H4 (cell line): ENCODE measurements around the gene MAML1. TPM values are rescaled to one million over a fixed set of nuclear protein-coding genes. Genes with fewer than 3 reads are reported as not detected.

ENCODE experiments used
- DNase-seq: peaks from one replicate; pipeline ENCODE4 v3.0.0-alpha.2; 2015; ENCODE audit warnings: low spot score
- total RNA-seq: library from RNA; depleted of rRNA; stranded (reverse); fragments of >200 nt; shearing (Covaris generic); gene quantifications from 2 replicates; pipeline ENCODE4 v1.2.3, GENCODE V29; 2014

The MAML1 gene
- total RNA-seq, 1 experiment from 2014 or later, result 11.9 TPM

DNA sequence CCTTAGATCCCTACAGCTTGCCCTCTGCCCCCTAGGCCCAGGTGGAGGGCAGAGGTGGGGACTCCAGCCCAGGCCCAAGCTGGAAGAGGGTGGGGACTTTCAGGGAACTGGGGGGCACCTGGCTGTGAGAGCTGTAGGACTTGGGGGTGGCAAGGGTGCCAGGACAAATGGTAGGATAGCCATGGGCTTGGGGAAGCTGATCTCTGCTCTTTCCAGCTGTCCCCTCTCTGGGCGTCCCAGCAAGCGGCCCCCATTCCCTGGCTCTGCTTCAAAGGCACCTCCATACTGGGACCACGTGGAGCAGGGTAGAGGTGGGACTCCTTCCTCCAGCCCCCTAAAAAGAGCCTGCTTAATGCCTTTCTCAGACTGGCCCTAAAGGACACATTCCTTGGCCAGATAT, 61.5 kb downstream of the MAML1 start:
- DNase-seq, result no peak

DNA sequence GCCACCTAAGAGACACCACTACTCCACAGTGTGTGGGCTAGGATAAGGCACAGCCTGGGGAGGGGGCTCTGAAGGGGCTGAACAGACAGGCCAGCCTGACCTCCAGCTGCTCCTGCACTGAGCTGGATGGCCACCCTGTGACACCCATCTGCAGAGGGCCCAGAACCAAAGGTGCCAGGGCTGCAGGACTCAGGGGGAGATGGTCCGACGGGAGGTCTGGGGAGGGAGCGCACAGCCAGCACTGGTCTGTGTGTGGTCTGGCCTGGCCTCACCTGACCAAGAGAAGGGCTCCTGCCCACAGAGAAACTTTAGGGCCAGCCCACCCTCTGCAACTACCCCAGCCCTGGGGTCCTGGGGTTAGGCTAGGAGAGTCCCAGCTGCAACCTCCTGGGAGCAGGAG, 62.0 kb downstream of the MAML1 start:
- no peak for DNase-seq

DNA sequence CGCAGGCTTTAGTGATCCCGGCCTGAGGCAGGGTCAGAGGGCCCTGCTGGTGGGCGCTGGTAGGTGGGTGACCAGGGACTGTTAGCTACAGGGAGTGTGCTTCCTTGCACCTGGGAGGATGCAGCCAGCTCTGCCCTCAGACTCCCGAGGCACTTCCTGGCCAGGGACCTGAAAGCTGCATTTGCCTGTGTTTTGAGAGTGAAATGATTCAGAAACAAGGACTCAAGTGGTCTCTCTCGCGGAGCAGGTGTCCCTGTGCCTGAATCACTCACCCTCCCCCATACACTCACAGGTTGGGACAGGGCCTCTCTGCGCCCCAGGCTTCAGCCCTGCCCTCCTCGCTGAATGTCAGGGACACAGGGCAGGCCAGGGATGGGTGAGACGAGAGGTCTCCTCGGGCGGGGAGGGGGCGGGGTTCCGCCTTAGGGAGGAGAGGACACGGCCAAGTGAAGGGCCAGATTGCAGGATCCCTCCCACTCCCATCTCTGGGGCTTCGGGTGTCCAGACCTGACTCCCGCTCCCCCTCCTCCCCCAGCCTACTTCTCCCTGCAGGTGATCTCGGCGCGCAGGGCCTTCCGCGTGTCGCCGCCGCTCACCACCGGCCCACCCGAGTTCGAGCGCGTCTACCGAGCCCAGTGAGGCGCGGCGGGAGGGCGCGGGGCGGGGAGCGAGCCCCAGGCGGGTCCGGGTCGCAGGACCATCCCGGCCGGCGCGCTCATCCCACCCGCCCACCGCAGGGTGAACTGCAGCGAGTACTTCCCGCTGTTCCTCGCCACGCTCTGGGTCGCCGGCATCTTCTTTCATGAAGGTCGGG, 62.6 kb downstream of the MAML1 start:
- DNase-seq, result no peak

- DNase-seq, result peak; percentile 63
These were observed 63.5 kb downstream of the MAML1 start for GRCh38 chr5:179795863-179796833.

DNA sequence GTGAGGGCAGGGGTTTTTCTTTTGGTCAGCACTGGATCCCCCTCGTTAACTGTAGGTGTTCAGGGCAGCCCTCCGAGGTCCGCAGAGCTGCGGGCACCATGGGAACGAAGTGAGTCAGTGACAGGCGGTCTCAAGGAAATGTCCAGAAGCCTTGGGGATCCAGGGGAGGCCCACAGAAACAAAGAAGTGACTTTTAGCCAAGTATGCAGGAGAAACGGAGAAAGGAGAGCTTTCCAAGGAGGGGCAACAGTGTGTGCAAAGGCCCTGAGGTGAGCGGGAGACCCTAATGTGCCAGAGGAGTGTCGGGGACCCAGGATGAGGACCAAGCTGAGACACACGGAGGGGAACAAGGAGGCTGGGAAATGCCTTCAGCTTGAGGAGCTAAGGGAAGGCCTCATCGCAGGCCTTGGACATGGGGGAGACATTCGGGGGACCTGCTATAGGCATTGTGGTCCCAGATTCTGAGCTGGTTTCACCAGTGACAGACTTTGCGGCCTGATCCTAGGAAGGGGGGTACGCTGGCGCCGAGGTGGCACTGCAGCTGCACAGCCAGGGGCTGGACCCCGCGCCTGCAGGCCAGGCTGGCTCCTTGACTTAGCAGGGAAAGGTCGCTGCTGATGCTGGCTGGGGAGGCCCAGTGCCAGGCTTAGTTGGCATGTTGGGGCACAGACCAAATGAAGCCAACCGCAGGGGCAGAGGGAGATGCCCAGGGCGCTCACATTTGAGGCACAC, 64.4 kb downstream of the MAML1 start:
- no peak for DNase-seq

GRCh38 chr5:179797741-179798140, 65.1 kb downstream of the MAML1 start:
- DNase-seq, result no peak

GRCh38 chr5:179798144-179798770, 65.6 kb downstream of the MAML1 start:
- no peak for DNase-seq

GRCh38 chr5:179798771-179799643, 66.4 kb downstream of the MAML1 start:
- no peak for DNase-seq

- DNase-seq, result no peak
These were observed 67.0 kb downstream of the MAML1 start for GRCh38 chr5:179799644-179799973.

DNA sequence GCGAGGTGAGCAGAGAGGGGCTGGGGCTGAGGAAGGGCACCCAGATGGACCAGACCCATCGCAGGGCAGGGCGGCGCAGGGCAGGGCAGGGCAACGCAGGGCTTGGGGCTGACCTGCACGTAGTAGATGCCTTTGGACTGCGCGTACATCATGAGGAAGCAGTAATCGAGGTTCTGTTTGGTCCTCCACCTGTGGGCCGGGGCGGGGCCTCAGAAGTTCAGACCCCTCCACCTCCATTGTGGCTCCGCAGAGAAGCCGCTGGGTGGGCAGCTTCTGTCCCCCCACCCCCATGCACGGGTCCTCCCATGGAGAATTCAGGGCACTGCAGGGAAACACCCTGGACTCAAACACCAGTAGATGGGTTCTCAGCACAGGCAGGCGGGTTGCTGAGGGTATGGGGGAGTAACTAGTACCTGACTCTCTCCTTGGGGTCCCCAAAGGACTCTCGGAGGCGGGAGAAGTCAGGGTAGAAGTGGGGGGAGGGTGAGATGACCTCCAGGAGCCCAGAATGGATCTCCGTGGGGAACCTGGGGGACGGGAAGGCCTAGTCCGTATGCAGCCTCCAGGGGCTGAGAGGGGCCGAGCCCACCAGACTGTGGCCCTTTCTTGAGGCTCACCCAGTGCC, 67.6 kb downstream of the MAML1 start:
- DNase-seq, result no peak

GRCh38 chr5:179800696-179801201, 68.1 kb downstream of the MAML1 start:
- DNase-seq, result no peak

DNA sequence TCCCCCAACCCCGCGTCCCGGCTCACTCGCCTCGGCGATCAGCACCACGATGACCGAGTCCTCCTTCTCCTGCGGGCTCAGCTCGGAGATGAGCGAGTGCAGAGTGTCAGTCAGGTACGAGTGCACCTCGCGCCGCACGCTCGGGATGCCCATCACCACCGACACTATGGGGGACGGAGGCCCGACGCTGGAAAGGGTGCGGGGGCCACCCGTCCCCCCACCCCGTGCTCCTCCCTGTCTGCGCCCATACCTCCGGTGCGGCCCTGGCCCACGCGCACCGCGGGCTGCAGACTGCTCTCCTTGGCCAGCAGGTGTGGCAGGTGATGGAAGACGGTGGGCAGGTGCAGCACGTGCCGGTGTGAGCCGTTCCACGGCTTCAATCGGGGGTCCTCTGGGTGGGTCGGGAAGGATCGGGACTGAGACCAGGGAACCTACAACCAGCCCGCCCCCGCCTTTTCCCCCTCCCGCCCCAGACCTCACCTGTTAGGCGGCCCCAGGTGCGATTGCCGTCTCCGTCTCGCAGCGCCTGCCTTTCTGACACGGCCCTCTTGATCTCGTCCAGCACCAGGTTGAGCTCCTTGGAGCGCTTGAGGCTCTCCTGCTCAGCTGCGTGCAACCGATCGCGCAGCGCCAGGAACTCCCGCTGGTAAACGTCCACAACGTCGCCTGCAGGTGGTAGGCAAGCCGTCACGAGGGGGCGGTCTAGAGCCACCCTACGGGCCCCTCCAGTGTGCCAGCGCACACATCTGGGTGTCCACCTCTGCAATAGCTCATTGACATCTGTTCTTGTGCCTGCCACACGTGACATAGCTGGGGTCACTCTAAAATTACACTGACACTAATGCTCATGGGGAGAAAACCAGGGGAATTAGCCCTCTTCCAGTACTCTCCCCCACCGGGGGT, 68.9 kb downstream of the MAML1 start:
- no peak for DNase-seq

DNA sequence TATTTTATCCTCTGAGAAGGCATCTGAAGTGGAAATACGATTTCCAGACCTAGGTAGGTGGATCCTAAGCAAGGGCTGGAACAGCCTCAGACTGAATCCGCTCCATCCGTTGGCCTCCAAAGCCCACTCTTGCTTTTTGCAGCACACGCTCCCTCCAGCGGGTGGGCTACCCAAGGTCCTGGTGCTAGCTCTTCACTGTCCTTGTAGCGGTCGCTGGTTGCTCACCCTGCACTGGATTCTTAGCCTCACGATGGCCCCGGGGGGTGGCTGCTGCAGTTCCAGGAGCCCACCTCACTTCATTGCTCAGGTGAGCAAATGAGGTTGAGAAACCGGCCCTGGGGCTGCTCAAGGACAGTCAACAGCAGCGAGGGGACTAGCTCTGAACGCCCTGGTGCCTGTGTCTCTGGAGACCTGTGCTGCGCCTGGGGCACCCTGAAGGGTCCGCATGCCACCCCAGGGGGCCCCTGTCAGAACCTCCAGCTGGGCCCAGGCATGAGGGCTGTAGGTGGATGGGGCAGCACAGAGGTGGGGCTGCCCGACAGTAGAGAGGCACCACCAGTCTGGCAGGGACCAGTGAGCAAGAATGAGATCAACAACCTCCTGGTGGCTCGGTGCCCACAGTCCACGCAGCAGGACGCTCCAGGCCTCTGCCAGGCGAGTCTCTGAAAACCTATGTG, 69.7 kb downstream of the MAML1 start:
- DNase-seq, result no peak

DNA sequence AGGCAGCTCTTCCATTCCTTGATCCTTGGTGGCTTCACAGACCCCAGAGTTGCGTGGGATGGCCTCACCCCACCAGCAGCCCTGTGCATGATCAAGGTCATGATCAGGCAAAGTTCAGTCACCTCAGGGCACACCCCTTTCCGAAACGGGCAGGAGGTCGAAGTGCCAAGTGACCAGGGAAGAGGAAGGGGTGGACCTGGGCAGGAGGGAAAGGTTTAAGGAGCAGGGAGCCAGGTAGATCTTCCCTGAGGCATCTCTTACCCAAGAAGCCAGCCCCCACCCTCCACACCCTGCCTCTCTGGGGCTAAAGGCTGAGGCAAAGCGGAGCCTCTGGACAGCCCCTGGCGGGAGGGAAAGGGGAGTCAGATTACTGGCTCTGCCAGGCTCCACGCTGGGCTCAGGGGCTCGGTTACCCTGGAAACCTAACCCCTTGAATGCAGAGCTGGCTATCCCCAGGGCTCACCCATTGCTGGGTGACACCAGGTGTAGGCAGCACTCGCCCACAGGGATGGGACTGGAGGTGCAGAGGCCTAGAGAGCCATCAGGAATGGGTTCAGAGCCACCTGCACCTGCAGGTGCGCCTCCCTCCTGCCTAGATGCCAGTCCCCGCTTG, 70.4 kb downstream of the MAML1 start:
- no peak for DNase-seq

DNA sequence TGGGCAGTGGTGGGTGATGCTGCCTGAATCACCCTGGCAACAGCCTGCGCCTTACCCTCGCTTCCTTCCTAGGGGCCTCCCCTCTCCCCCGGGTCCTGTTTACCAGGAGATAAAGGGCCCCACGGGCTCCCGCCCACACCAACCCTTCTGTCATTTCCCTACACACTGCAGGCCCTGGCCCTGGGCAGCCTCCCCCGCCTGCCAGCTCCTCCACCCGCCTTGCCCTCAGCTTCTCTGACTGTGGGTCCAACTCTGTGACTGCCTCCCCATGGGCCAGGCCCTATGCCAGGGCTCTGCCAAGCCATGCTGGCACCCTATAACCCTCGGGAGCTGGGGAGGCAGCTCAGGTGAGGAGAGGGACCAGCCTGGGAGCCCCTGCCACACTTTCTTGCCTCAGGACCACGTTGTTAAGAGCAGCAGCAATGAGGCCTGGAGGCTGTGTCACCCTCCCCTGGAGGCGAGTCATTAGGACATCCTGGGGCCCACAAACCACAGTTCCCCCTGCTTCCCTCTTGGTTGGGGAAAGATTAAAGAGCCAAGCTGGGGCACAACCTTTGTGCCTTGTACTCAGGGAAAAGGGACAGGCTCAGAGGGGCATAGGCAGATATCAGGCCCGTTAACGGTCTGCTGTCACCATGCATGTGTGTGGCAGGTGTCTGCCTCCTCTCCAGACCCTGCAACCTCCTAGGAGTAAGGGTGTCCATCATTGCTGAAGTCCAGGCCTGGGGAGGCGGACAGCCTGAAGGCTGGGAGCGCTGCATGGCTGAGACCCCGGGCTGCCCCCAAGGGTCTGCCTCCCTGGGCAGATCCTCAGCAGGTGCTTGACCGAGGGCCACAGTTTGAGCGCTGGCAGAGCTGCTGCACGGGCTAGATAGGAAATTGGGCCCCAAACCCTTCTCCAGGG, 71.3 kb downstream of the MAML1 start:
- DNase-seq, result no peak

DNA sequence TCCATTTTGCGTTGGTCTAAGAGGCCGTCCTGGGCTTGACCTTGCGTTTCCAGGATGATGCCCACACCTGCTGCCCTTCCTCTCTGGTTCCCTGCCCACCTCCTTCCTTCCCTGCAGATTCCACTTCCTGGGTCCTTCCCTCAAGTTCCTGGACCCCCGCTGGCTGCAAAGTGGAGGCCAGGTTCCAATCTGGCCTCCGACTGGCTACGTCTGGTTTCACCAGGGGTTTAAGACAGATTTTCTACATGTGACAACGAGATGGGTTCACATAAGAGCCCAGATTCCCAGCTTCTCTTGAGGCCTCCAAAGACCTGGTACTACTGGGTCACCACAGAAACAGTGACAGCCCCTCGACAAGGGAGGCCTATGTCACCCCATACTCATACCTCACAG, 71.9 kb downstream of the MAML1 start:
- DNase-seq, result no peak

GRCh38 chr5:179805070-179805528, 72.5 kb downstream of the MAML1 start:
- no peak for DNase-seq
